Measurements from ENCODE around the gene TRMU. TPM values are rescaled to one million over a fixed set of nuclear protein-coding genes. Genes with fewer than 3 reads are reported as not detected.

TRMU gene
- total RNA-seq, 2 donors from 2014 or later, result 79.7 to 84.5 TPM

DNA sequence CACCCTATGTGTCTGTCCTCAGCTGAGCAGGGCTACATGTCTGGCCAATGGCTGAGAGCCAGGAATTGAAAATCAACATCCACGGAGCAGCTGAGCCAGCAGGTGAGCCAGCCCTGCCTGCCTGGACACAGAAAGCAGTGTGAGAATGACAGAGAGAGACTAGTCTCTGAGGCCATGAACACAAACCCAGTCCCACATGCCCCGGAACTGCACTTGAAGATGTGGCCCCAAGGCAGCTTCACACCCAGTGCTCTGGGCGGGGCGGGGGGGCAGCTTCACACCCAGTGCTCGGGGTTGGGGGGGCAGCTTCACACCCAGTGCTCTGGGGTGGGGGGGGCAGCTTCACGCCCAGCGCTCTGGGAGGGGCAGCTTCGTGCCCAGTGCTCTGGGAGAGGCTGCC, 37.6 kb downstream of the TRMU start:
- Mint-ChIP-seq H3K27me3 (ENCODE audit: insufficient read depth) (no peaks in the 10 kb centered on the region), H3K27ac (no peak overlapping the region), H3K4me1 (peaks cover 16% of the 10 kb centered on the region), H3K4me3 (no peak overlapping the region), H3K9me3 (peaks cover 13% of the 10 kb centered on the region), H3K36me3 (ENCODE audit: low read depth) (peaks cover 37% of the 10 kb centered on the region)
- Histone ChIP-seq H3K27ac (ENCODE audit: low read depth, low read length) (no peak overlapping the region), H3K9ac (ENCODE audit: extremely low read depth, low read length, poor library complexity, severe bottlenecking) (no peak overlapping the region), H3K9me3 (ENCODE audit: control insufficient read depth, low read length) (peaks cover 20% of the 10 kb centered on the region), H3K4me1 (ENCODE audit: control insufficient read depth, insufficient read depth, low read length) (peaks cover 9% of the 10 kb centered on the region), H3K27me3 (ENCODE audit: control insufficient read depth, insufficient read depth, low read length, poor library complexity, severe bottlenecking) (no peaks in the 10 kb centered on the region), H3K36me3 (ENCODE audit: control insufficient read depth, insufficient read depth, low read length) (peaks cover 18% of the 10 kb centered on the region), H3K4me3 (ENCODE audit: low read length) (no peak overlapping the region)
- DNase-seq, result no peak
- 87 to 100% methylated on average over 7 to 8 of the region's 8 CpGs for WGBS, 2 experiments (ENCODE audit: insufficient coverage in 1 of 2, insufficient read length in 1 of 2)
- TF ChIP-seq, protein P1, sequence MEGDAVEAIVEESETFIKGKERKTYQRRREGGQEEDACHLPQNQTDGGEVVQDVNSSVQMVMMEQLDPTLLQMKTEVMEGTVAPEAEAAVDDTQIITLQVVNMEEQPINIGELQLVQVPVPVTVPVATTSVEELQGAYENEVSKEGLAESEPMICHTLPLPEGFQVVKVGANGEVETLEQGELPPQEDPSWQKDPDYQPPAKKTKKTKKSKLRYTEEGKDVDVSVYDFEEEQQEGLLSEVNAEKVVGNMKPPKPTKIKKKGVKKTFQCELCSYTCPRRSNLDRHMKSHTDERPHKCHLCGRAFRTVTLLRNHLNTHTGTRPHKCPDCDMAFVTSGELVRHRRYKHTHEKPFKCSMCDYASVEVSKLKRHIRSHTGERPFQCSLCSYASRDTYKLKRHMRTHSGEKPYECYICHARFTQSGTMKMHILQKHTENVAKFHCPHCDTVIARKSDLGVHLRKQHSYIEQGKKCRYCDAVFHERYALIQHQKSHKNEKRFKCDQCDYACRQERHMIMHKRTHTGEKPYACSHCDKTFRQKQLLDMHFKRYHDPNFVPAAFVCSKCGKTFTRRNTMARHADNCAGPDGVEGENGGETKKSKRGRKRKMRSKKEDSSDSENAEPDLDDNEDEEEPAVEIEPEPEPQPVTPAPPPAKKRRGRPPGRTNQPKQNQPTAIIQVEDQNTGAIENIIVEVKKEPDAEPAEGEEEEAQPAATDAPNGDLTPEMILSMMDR (conservative IDR thresholded peaks at IDR 0.05), result no peak

DNA sequence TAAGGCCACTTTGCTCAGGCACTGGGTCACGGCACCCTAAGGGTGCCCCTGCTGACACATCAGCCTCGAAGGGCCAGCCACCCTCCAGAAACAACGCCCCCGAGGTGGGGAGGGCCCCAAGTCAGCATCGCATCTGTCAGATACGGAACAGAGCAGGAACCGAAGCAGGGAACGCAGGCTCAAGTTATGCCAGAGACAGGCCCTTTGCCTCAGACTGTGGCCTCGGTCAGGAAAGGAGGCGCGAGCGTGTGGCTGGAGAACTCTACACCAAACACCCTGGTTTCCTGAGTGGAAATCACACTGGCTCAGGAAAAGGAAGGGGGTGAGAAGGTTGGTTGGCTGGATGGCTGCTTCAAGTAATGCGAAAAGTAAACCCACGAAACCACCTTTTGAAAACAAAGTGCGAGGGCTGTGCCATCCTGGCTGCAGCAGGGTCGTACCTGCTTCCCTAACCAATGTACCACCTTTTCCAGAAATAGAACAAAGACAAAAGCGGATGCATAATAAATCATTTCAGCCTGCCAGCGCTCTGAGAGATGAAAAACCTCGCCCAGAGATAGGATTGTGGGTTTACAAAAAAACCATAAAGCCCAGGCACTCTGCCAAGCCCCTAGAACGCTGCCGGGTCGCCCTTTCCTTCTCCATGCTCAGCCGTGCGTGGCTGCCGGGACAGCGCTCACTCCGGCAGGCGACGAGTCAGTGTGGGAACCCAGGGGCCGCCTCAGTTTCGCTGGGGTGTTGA, 38.6 kb downstream of the TRMU start:
- H3K27me3 ChIP-seq (ENCODE audit: control insufficient read depth, insufficient read depth, low read length, poor library complexity, severe bottlenecking), result no peaks in the 10 kb centered on the region
- H3K4me1 Mint-ChIP-seq, result peaks cover 25% of the 10 kb centered on the region
- H3K9me3 ChIP-seq (ENCODE audit: control insufficient read depth, low read length), result peaks cover 20% of the 10 kb centered on the region
- H3K36me3 ChIP-seq (ENCODE audit: control insufficient read depth, insufficient read depth, low read length), result peaks cover 18% of the 10 kb centered on the region
- H3K4me3 Mint-ChIP-seq, result no peak overlapping the region
- 94 to 95% methylated on average over 18 to 31 of the region's 31 CpGs for WGBS, 2 experiments (ENCODE audit: insufficient coverage in 1 of 2, insufficient read length in 1 of 2)
- H3K4me1 ChIP-seq (ENCODE audit: control insufficient read depth, insufficient read depth, low read length), result peaks cover 16% of the 10 kb centered on the region
- no peak for DNase-seq
- no peak overlapping the region for H3K4me3 ChIP-seq (ENCODE audit: low read length)
- no peaks in the 10 kb centered on the region for H3K27me3 Mint-ChIP-seq (ENCODE audit: insufficient read depth)
- H3K9me3 Mint-ChIP-seq, result peaks cover 13% of the 10 kb centered on the region
- TF ChIP-seq, protein P1 (conservative IDR thresholded peaks at IDR 0.05), result no peak
- H3K9ac ChIP-seq (ENCODE audit: extremely low read depth, low read length, poor library complexity, severe bottlenecking), result no peak overlapping the region
- H3K27ac Mint-ChIP-seq, result no peak overlapping the region
- H3K36me3 Mint-ChIP-seq (ENCODE audit: low read depth), result peaks cover 38% of the 10 kb centered on the region
- H3K27ac ChIP-seq (ENCODE audit: low read depth, low read length), result no peak overlapping the region

DNA sequence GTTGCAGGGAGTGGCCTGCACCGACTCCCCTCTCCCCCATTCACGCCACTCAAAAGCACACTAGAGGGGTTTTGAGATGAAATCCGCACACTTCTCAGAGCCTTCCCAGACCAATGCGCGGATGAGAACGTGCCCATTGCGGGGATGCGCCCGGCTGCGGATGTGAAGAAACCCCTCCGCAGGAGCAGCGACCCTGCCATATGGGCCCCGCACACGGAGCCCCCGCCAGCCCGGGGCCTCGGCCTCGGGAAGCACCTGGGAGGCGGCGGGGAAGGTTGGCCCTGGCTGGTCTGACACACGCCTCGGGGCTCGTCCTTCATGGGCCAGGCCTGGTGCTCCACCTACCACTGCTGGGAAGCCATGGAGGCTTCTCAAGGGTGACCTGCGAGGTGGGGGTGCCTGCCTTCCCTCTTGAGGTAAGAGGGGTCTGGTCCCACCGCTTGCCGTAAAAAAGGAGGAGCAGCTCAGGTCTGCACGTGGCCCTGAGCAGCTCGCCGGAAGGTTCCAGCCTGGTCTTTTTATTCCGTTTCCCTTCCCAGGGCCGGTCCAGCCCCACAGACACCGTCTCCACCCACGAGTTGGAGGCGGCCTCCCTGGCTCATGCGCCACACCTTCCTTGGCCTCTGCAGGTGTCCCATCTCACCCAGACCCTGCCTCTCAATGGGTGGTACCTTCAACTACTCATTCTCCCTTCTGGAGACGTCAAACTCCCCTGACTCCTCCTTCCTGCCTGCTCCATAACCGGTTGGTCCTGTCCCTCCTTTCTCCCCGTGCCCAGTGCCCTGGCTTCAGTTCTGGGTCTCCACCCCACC, 39.4 kb downstream of the TRMU start:
- Histone ChIP-seq H3K4me3 (ENCODE audit: low read length) (no peak overlapping the region), H3K4me1 (ENCODE audit: control insufficient read depth, insufficient read depth, low read length) (peaks cover 16% of the 10 kb centered on the region), H3K36me3 (ENCODE audit: control insufficient read depth, insufficient read depth, low read length) (peaks cover 18% of the 10 kb centered on the region), H3K9ac (ENCODE audit: extremely low read depth, low read length, poor library complexity, severe bottlenecking) (no peak overlapping the region), H3K27me3 (ENCODE audit: control insufficient read depth, insufficient read depth, low read length, poor library complexity, severe bottlenecking) (no peaks in the 10 kb centered on the region), H3K27ac (ENCODE audit: low read depth, low read length) (no peak overlapping the region), H3K9me3 (ENCODE audit: control insufficient read depth, low read length) (peaks cover 20% of the 10 kb centered on the region)
- H3K4me3 Mint-ChIP-seq, result no peak overlapping the region
- no peaks in the 10 kb centered on the region for H3K27me3 Mint-ChIP-seq (ENCODE audit: insufficient read depth)
- TF ChIP-seq, protein P1 (conservative IDR thresholded peaks at IDR 0.05), result no peak
- DNase-seq, result no peak
- H3K9me3 Mint-ChIP-seq, result peaks cover 13% of the 10 kb centered on the region
- 97% methylated on average over 30 to 38 of the region's 38 CpGs for WGBS, 2 experiments (ENCODE audit: insufficient coverage in 1 of 2, insufficient read length in 1 of 2)
- no peak overlapping the region for H3K27ac Mint-ChIP-seq
- H3K36me3 Mint-ChIP-seq (ENCODE audit: low read depth), result peaks cover 43% of the 10 kb centered on the region
- peaks cover 33% of the 10 kb centered on the region for H3K4me1 Mint-ChIP-seq
